22Rv1 (cell line): Measurements from ENCODE around the gene ETNK2.

Experiments
- ZFX ChIP-seq: fragments of 450-650 bp; IDR thresholded peaks from 2 replicates; pipeline ENCODE4 v1.6.1; 2017; ENCODE audit warnings: antibody characterized with exemption, borderline replicate concordance
- TF ChIP-seq, protein P1 (sequence below): fragments of 450-650 bp; IDR thresholded peaks from 2 replicates; pipeline ENCODE4 v1.5.1; 2017; ENCODE audit warnings: mild to moderate bottlenecking

DNA sequence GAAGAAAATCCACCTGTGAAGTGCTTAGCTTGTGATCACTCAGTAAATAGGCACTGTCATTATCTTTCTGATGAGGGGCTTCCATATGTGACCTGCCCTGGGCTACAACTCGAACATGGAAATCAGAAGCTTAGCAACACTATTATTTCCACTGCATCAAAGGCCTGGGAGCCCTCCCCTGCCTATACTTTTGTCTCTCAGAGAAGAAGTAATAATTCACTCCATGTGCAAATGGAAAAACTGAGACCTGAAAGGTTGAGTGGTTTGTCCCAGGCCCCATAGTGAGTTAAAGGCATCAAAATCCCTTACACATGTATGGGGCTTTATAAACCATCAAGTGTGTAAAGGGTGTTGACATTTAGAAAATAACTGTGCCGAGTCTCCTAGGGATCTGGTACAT, 58.1 kb downstream of the ETNK2 start:
- TF ChIP-seq, protein P1, sequence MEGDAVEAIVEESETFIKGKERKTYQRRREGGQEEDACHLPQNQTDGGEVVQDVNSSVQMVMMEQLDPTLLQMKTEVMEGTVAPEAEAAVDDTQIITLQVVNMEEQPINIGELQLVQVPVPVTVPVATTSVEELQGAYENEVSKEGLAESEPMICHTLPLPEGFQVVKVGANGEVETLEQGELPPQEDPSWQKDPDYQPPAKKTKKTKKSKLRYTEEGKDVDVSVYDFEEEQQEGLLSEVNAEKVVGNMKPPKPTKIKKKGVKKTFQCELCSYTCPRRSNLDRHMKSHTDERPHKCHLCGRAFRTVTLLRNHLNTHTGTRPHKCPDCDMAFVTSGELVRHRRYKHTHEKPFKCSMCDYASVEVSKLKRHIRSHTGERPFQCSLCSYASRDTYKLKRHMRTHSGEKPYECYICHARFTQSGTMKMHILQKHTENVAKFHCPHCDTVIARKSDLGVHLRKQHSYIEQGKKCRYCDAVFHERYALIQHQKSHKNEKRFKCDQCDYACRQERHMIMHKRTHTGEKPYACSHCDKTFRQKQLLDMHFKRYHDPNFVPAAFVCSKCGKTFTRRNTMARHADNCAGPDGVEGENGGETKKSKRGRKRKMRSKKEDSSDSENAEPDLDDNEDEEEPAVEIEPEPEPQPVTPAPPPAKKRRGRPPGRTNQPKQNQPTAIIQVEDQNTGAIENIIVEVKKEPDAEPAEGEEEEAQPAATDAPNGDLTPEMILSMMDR: no peak
- TF ChIP-seq ZFX: no peak
